K562 (cell line): ENCODE data around the gene ACSS1. TPM values are rescaled to one million over a fixed set of nuclear protein-coding genes. Genes with fewer than 3 reads are reported as not detected.

ENCODE experiments used
- BDP1 ChIP-seq: IDR thresholded peaks from 3 replicates; pipeline ENCODE4 v1.6.1; 2011; ENCODE audit not compliant: insufficient read length, insufficient read depth
- BRCA1 ChIP-seq, 2 experiments: fragments of 450-650 bp in 1 of 2; sonication (generic) in 1 of 2; formaldehyde crosslinking in 1 of 2; IDR thresholded peaks; 2 replicates each; pipeline versions ENCODE4 v1.5.0 to v1.6.1; 2017 to 2020; ENCODE audit warnings: mild to moderate bottlenecking in 1 of 2, missing genetic modification reagents in 1 of 2
- ETV5 ChIP-seq: sonication (generic); formaldehyde crosslinking; IDR thresholded peaks from 2 replicates; pipeline ENCODE4 v1.4.0; 2020; ENCODE audit warnings: low read depth, mild to moderate bottlenecking, missing genetic modification reagents
- GTF2E2 ChIP-seq: fragments of 200-800 bp; sonication (Bioruptor generic); IDR thresholded peaks from 2 replicates; pipeline ENCODE4 v1.6.1; 2016; ENCODE audit warnings: missing genetic modification characterization, missing compliant biosample characterization
- HBP1 ChIP-seq: fragments of 450-650 bp; formaldehyde crosslinking; IDR thresholded peaks from 2 replicates; pipeline ENCODE4 v1.4.0; 2022; ENCODE audit warnings: missing genetic modification characterization
- HDAC6 ChIP-seq: IDR thresholded peaks from 2 replicates; pipeline ENCODE4 v1.6.1; 2012; ENCODE audit warnings: low read depth, mild to moderate bottlenecking, control low read depth, inconsistent platforms, low read length, moderate library complexity
- HMG20A ChIP-seq: fragments of 450-650 bp; formaldehyde crosslinking; conservative IDR thresholded peaks from 2 replicates; pipeline ENCODE4 v1.4.0; 2020; ENCODE audit warnings: mild to moderate bottlenecking, mixed read lengths
- MYBL2 ChIP-seq, 2 experiments: fragments of 450-650 bp in 1 of 2; sonication (generic) in 1 of 2; formaldehyde crosslinking in 1 of 2; IDR thresholded peaks; 2 replicates each; pipeline versions ENCODE4 v1.6.1 to v1.8.1; 2017 to 2022; ENCODE audit warnings: borderline replicate concordance in 1 of 2, inconsistent platforms in 1 of 2, low read depth in 1 of 2, mild to moderate bottlenecking in 1 of 2, missing genetic modification reagents in 1 of 2, moderate library complexity in 1 of 2
- TCFL5 ChIP-seq: fragments of 250-450 bp; sonication (Bioruptor Pico); conservative IDR thresholded peaks from 2 replicates; pipeline ENCODE4 v1.6.1; 2021; ENCODE audit warnings: mild to moderate bottlenecking, moderate library complexity, matching md5 sums
- ZFP1 ChIP-seq: fragments of 450-650 bp; formaldehyde crosslinking; IDR thresholded peaks from 2 replicates; pipeline ENCODE4 v1.4.0; 2020; ENCODE audit warnings: mild to moderate bottlenecking, mixed read lengths
- ZKSCAN1 ChIP-seq: fragments of 150-350 bp; IDR thresholded peaks from 2 replicates; pipeline ENCODE4 v1.6.1; 2016; ENCODE audit warnings: low read depth, low read length
- ZNF184 ChIP-seq: sonication (generic); formaldehyde crosslinking; IDR thresholded peaks from 2 replicates; pipeline ENCODE4 v1.5.0; 2020; ENCODE audit warnings: missing genetic modification reagents
- ZNF224 ChIP-seq: sonication (generic); formaldehyde crosslinking; IDR thresholded peaks from 2 replicates; pipeline ENCODE4 v1.8.0; 2022; ENCODE audit warnings: mild to moderate bottlenecking, missing genetic modification reagents
- polyA plus RNA-seq, 8 experiments: library from polyadenylated mRNA; depleted of rRNA in 4 of 8; stranded (reverse) in 5 of 8; unstranded in 3 of 8; fragments of >200 nt; fragmentation: Nextera tagmentation in 2 of 8; fragmentation: Illumina TruSeq in 1 of 8; extraction: Ambion mirVana in 2 of 8; extraction: Trizol in 1 of 8; gene quantifications; 2 replicates each; pipeline versions ENCODE4 v1.2.1 to v1.2.3, GENCODE V29; 2011 to 2014; ENCODE audit warnings: inconsistent platforms in 1 of 8, missing spikeins in 1 of 8
- total RNA-seq, 7 experiments: library from RNA; depleted of rRNA in 6 of 7; stranded (reverse); fragments of >200 nt in 6 of 7; fragmentation: Illumina TruSeq in 2 of 7; extraction: Trizol in 2 of 7; gene quantifications; 2 replicates each; pipeline versions ENCODE4 v1.2.1 to v1.2.3, GENCODE V29; 2011 to 2021; ENCODE audit warnings: low replicate concordance in 1 of 7
- TF ChIP-seq, protein P1 (sequence below), 2 experiments: fragments of 450-650 bp in 1 of 2; sonication (generic) in 1 of 2; formaldehyde crosslinking in 1 of 2; IDR thresholded peaks; 2 replicates each; pipeline versions ENCODE4 v1.7.1 to v1.9.0; 2016 to 2022; ENCODE audit warnings: inconsistent platforms in 1 of 2, mild to moderate bottlenecking in 1 of 2, missing genetic modification reagents in 1 of 2
- TF ChIP-seq, protein P2 (sequence below): IDR thresholded peaks from 3 replicates; pipeline ENCODE4 v1.6.1; 2011; ENCODE audit warnings: borderline replicate concordance, mild to moderate bottlenecking; ENCODE audit not compliant: insufficient read length, insufficient read depth

ACSS1 gene
- total and polyA plus RNA-seq, 9 of the 15 experiments (the other 6 are each of a cell fraction or from before 2014, with no cell fraction given) = 0.07 to 2.1 (median 0.27) TPM; not detected in 3

DNA sequence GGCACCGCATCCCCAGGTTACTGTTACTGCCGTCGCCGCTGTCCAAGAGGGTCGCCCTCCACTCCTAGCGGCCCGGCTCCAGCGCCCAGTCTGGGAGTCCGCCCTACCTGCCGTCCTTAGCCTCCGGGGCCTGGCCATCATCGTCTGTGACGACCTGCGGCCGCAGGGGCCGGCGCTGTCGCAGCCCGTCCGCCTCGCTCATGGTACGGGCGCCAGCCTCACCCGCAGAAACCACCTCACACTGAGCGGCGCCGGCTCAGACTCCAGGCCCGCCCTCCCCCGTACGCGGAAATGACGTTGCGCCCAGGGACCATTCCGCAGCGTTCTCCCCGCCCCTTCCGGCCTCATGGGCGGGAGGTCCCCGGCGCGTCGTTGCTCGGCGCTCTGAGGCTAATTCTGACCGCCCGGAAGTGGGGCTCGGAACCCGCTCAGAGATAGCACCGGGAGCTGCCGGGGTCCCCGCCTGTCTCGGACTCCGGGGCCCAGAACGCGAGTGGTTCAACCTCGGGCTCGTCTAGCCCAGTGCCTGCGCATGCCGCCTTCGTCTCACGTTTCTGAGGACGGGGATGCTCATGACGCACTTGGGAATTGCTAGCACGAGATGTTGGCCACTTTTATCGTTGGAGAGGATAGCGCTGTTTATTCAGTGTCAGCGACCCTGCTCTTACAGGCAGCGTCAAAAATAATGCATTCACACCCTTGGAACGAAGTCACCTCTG lies 65.3 kb downstream of the ACSS1 start, which contains the start of gene APMAP (continued):
- TF ChIP-seq, protein P1, sequence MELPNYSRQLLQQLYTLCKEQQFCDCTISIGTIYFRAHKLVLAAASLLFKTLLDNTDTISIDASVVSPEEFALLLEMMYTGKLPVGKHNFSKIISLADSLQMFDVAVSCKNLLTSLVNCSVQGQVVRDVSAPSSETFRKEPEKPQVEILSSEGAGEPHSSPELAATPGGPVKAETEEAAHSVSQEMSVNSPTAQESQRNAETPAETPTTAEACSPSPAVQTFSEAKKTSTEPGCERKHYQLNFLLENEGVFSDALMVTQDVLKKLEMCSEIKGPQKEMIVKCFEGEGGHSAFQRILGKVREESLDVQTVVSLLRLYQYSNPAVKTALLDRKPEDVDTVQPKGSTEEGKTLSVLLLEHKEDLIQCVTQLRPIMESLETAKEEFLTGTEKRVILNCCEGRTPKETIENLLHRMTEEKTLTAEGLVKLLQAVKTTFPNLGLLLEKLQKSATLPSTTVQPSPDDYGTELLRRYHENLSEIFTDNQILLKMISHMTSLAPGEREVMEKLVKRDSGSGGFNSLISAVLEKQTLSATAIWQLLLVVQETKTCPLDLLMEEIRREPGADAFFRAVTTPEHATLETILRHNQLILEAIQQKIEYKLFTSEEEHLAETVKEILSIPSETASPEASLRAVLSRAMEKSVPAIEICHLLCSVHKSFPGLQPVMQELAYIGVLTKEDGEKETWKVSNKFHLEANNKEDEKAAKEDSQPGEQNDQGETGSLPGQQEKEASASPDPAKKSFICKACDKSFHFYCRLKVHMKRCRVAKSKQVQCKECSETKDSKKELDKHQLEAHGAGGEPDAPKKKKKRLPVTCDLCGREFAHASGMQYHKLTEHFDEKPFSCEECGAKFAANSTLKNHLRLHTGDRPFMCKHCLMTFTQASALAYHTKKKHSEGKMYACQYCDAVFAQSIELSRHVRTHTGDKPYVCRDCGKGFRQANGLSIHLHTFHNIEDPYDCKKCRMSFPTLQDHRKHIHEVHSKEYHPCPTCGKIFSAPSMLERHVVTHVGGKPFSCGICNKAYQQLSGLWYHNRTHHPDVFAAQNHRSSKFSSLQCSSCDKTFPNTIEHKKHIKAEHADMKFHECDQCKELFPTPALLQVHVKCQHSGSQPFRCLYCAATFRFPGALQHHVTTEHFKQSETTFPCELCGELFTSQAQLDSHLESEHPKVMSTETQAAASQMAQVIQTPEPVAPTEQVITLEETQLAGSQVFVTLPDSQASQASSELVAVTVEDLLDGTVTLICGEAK (IDR thresholded peaks at IDR 0.05) = peak; percentile 94
- TF ChIP-seq, protein P1 (CRISPR knock-in tag; IDR thresholded peaks at IDR 0.05) = no peak
- TF ChIP-seq BDP1 = no peak
- TF ChIP-seq ZNF184 (CRISPR knock-in tag) = no peak
- TF ChIP-seq ZFP1 (CRISPR knock-in tag) = no peak
- TF ChIP-seq TCFL5 (CRISPR knock-in tag) = no peak
- no peak for TF ChIP-seq ZNF224 (CRISPR knock-in tag)
- no peak for TF ChIP-seq HMG20A (CRISPR knock-in tag)
- TF ChIP-seq MYBL2 (IDR thresholded peaks at IDR 0.05; ENCODE audit: low read depth) = no peak
- TF ChIP-seq MYBL2 (CRISPR knock-in tag; IDR thresholded peaks at IDR 0.05; ENCODE audit: borderline replicate concordance) = no peak
- no peak for TF ChIP-seq HDAC6
- TF ChIP-seq ETV5 (CRISPR knock-in tag) = peak; percentile 82
- no peak for TF ChIP-seq GTF2E2 (tag)
- no peak for TF ChIP-seq HBP1
- TF ChIP-seq ZKSCAN1 = no peak
- TF ChIP-seq BRCA1 (IDR thresholded peaks at IDR 0.05) = no peak
- no peak for TF ChIP-seq BRCA1 (CRISPR knock-in tag; IDR thresholded peaks at IDR 0.05)
- TF ChIP-seq, protein P2, sequence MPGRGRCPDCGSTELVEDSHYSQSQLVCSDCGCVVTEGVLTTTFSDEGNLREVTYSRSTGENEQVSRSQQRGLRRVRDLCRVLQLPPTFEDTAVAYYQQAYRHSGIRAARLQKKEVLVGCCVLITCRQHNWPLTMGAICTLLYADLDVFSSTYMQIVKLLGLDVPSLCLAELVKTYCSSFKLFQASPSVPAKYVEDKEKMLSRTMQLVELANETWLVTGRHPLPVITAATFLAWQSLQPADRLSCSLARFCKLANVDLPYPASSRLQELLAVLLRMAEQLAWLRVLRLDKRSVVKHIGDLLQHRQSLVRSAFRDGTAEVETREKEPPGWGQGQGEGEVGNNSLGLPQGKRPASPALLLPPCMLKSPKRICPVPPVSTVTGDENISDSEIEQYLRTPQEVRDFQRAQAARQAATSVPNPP = no peak
